ENCODE data around the gene CNOT11. TPM values are rescaled to one million over a fixed set of nuclear protein-coding genes. Genes with fewer than 3 reads are reported as not detected.
"Not testable (repeated sequence)": the region's sequence is repeated elsewhere in the genome, so short reads cannot be mapped to it uniquely, and the experiment has no call there.

CNOT11 gene
- total RNA-seq, 1 donor from 2014 or later, result 33.8 TPM

GRCh38 chr2:101234169-101234938 lies 18.3 kb upstream of the CNOT11 start:
- Histone ChIP-seq H3K4me3 (no peak overlapping the region), H3K9me3 (replicated peaks) (peaks cover 10% of the 10 kb centered on the region), H3K4me1 (peaks cover 24% of the 10 kb centered on the region), H3K27me3 (ENCODE audit: low read depth) (no peaks in the 10 kb centered on the region), H3K27ac (replicated peaks) (peak overlapping the region; percentile 48), H3K36me3 (no peaks in the 10 kb centered on the region)
- DNase-seq, result no peak
- intact Hi-C loops (cut with micrococcal nuclease), result no loop called here
- no peak for TF ChIP-seq CTCF (IDR thresholded peaks at IDR 0.05; ENCODE audit: borderline replicate concordance)

GRCh38 chr2:101235956-101236355 lies 16.7 kb upstream of the CNOT11 start:
- H3K36me3 ChIP-seq; H3K27ac ChIP-seq (replicated peaks); H3K4me3 ChIP-seq; DNase-seq; intact Hi-C loops (cut with micrococcal nuclease); H3K27me3 ChIP-seq (ENCODE audit: low read depth): not testable (repeated sequence)
- peaks cover 35% of the 10 kb centered on the region for H3K4me1 ChIP-seq
- H3K9me3 ChIP-seq (replicated peaks), result peaks cover 10% of the 10 kb centered on the region

GRCh38 chr2:101237944-101238343 lies 14.7 kb upstream of the CNOT11 start:
- H3K27me3 ChIP-seq (ENCODE audit: low read depth); intact Hi-C loops (cut with micrococcal nuclease); H3K27ac ChIP-seq (replicated peaks); H3K4me3 ChIP-seq; DNase-seq; H3K36me3 ChIP-seq: not testable (repeated sequence)
- Histone ChIP-seq H3K4me1 (peaks cover 41% of the 10 kb centered on the region), H3K9me3 (replicated peaks) (peaks cover 10% of the 10 kb centered on the region)

- Histone ChIP-seq H3K9me3 (replicated peaks) (peaks cover 10% of the 10 kb centered on the region), H3K36me3 (no peaks in the 10 kb centered on the region), H3K4me1 (peaks cover 40% of the 10 kb centered on the region), H3K4me3 (no peak overlapping the region), H3K27me3 (ENCODE audit: low read depth) (no peaks in the 10 kb centered on the region), H3K27ac (replicated peaks) (no peak overlapping the region)
- TF ChIP-seq CTCF (IDR thresholded peaks at IDR 0.05; ENCODE audit: borderline replicate concordance), result no peak
- intact Hi-C loops (cut with micrococcal nuclease), result no loop called here
- DNase-seq, result no peak
Measured at GRCh38 chr2:101238930-101239759, 13.5 kb upstream of the CNOT11 start.

GRCh38 chr2:101239760-101240118 lies 12.9 kb upstream of the CNOT11 start:
- H3K36me3 ChIP-seq; DNase-seq; H3K27ac ChIP-seq (replicated peaks): not testable (repeated sequence)

GRCh38 chr2:101240694-101241093 lies 12.0 kb upstream of the CNOT11 start:
- DNase-seq; intact Hi-C loops (cut with micrococcal nuclease); H3K27me3 ChIP-seq (ENCODE audit: low read depth); H3K27ac ChIP-seq (replicated peaks); H3K9me3 ChIP-seq (replicated peaks); H3K4me3 ChIP-seq; H3K36me3 ChIP-seq: not testable (repeated sequence)
- TF ChIP-seq CTCF (IDR thresholded peaks at IDR 0.05; ENCODE audit: borderline replicate concordance), result peak; percentile 58
- peaks cover 29% of the 10 kb centered on the region for H3K4me1 ChIP-seq

More at GRCh38 chr2:101239760-101240118, 12.9 kb upstream of the CNOT11 start:
- H3K27me3 ChIP-seq (ENCODE audit: low read depth); H3K4me3 ChIP-seq; intact Hi-C loops (cut with micrococcal nuclease): not testable (repeated sequence)
- Histone ChIP-seq H3K9me3 (replicated peaks) (peaks cover 10% of the 10 kb centered on the region), H3K4me1 (peaks cover 34% of the 10 kb centered on the region)

GRCh38 chr2:101241158-101241557 lies 11.5 kb upstream of the CNOT11 start:
- Histone ChIP-seq H3K4me3 (no peak overlapping the region), H3K27ac (replicated peaks) (no peak overlapping the region), H3K4me1 (peaks cover 29% of the 10 kb centered on the region), H3K27me3 (ENCODE audit: low read depth) (no peaks in the 10 kb centered on the region), H3K9me3 (replicated peaks) (peaks cover 2% of the 10 kb centered on the region), H3K36me3 (no peaks in the 10 kb centered on the region)
- TF ChIP-seq CTCF (IDR thresholded peaks at IDR 0.05; ENCODE audit: borderline replicate concordance), result no peak
- DNase-seq, result no peak
- intact Hi-C loops (cut with micrococcal nuclease), result no loop called here

GRCh38 chr2:101244373-101244772 lies 8.3 kb upstream of the CNOT11 start:
- H3K9me3 ChIP-seq (replicated peaks); intact Hi-C loops (cut with micrococcal nuclease); H3K27me3 ChIP-seq (ENCODE audit: low read depth); DNase-seq; H3K36me3 ChIP-seq; H3K27ac ChIP-seq (replicated peaks); H3K4me3 ChIP-seq: not testable (repeated sequence)
- H3K4me1 ChIP-seq, result peaks cover 20% of the 10 kb centered on the region

GRCh38 chr2:101244899-101245298 lies 7.8 kb upstream of the CNOT11 start:
- H3K27me3 ChIP-seq (ENCODE audit: low read depth); H3K9me3 ChIP-seq (replicated peaks); DNase-seq; intact Hi-C loops (cut with micrococcal nuclease); H3K27ac ChIP-seq (replicated peaks); H3K4me3 ChIP-seq; H3K36me3 ChIP-seq: not testable (repeated sequence)
- peaks cover 16% of the 10 kb centered on the region for H3K4me1 ChIP-seq

Data from left ventricle myocardium inferior (tissue), 1 donor.